Placental epithelial cell (primary cell): ENCODE measurements around the gene L3HYPDH. TPM values are rescaled to one million over a fixed set of nuclear protein-coding genes. Genes with fewer than 3 reads are reported as not detected.

Experiments
- total RNA-seq: library from RNA; depleted of rRNA; stranded (reverse); fragments of >200 nt; gene quantifications from 2 replicates; pipeline ENCODE4 v1.2.3, GENCODE V29; 2012

The L3HYPDH gene
- total RNA-seq: 49.0 and 55.4 TPM in 2 replicates

DNA sequence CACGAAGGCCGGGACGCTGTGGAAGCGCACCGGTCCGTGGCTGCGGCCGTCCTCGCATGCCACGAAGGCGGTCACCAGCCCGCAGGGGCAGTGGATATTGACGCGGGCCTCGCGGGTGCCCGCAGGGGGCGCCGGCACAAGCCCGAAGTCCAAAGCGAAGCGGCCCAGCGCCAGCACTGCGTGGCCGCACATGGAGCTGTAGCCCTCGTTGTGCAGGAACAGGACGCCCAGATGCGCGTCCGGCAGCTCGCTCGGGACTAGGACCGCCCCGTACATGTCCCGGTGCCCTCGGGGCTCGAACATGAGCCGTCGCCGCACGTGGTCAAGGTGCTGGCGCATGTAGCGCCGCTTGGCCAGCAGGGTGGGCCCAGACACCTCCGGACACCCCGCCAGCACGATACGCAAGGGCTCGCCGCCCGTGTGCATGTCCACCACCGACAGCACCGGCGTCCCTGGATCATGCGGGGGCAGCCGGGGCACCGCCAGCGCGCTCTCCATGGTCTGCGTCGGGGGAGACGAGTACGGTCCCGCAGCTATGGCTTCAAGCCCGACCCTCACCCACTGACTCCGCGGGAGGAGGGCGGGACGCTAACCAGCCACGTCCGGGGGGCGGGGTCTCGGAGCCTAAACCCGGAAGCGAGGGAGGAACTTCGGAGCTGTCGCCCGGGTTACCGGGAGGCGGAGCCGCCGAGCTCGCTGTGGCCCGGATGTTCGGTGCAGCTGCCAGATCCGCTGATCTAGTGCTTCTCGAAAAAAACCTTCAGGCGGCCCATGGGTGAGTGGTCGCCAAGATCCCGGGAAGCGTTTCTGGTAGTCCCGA lies at the start of gene L3HYPDH, which contains the start of gene JKAMP:
TSS of gene L3HYPDH (minus strand) at position 590 of the 820 bp plus-strand sequence. CDS start at position 498, 92 bp downstream.
TSS of gene JKAMP (plus strand) at position 699 of the 820 bp plus-strand sequence. CDS start at position 772, 73 bp downstream.

DNA sequence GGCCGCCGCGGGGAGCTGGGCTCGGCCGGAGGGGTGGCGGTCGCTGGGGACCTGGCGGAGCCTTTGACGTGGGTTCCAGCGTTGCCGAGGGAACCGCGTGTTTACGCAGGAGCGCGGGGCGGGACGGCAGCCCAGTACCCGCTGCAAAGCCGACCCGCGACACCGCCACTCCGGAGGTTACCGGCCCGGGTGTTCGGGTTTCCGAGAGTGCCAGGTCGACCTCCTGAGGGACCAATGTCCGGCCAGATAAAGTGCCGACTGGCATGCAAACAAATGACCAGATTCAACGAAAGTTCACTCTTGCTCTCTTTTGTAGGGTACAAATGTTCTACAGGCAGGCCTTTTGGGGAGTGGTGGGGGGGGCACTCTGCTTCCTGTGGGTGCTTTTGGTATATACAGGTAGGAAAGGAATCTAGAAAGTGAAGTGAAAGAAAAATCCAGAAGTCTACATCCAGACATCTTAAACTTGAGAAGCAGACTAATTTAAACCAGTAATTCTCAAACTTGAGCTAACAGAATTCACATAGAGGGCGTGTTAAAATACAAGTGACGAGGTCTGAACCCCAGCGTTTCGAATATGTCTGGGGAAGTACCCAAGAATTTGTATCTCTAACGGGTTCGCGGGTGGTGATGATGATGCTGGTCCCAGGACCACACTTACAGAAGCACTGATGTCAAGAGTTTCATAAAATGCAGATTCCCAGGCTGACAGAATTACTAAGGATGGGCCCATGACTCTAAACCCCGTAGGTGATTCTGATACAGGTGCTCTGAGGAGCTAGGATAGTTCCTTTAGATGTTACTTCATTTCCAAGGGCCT lies 18.7 kb downstream of the L3HYPDH start, which contains the start of gene GPR135:
TSS of gene GPR135 (minus strand) at position 65 of the 820 bp plus-strand sequence. CDS start 154 bp downstream, outside the sequence.

Other genes with a start within 250 kb of the L3HYPDH start
- 2.7 and 2.9 TPM in 2 replicates for gene GPR135, start 19.0 kb downstream of the L3HYPDH start, total RNA-seq
- gene JKAMP, start 109 bp upstream of the L3HYPDH start, total RNA-seq: 48.3 and 90.8 TPM in 2 replicates
- not detected in 2 replicates for gene CCDC175, start 92.4 kb upstream of the L3HYPDH start, total RNA-seq